Smooth muscle cell (in vitro differentiated cells): ENCODE results near the gene BANF2. TPM values are rescaled to one million over a fixed set of nuclear protein-coding genes. Genes with fewer than 3 reads are reported as not detected.

Source experiments
- DNase-seq: peaks from one replicate; lab custom pipeline; 2025; ENCODE audit not compliant: unreplicated experiment; lab: John Stamatoyannopoulos, UW
- H2AFZ ChIP-seq: fragments of 200-600 bp; sonication (generic); 2 replicates; pipeline ENCODE4 v1.6.0; 2016; ENCODE audit warnings: antibody characterized with exemption, low read depth, mild to moderate bottlenecking
- H3F3A ChIP-seq: fragments of 200-600 bp; sonication (generic); 2 replicates; pipeline ENCODE4 v1.6.0; 2017; ENCODE audit warnings: antibody characterized with exemption, low read depth
- H3K27ac ChIP-seq: fragments of 200-600 bp; sonication (generic); 2 replicates; pipeline ENCODE4 v1.5.1; 2016; ENCODE audit warnings: low read depth, mild to moderate bottlenecking
- H3K27me3 ChIP-seq: fragments of 200-600 bp; sonication (generic); 2 replicates; pipeline ENCODE4 v1.6.1; 2016; ENCODE audit warnings: low read depth, mild to moderate bottlenecking
- H3K36me3 ChIP-seq: fragments of 200-600 bp; sonication (generic); 2 replicates; pipeline ENCODE4 v1.5.1; 2016; ENCODE audit warnings: low read depth
- H3K4me1 ChIP-seq: fragments of 200-600 bp; sonication (generic); 2 replicates; pipeline ENCODE4 v1.5.1; 2016; ENCODE audit warnings: low read depth
- H3K4me2 ChIP-seq: fragments of 200-600 bp; sonication (generic); 2 replicates; pipeline ENCODE4 v1.6.0; 2016; ENCODE audit warnings: mild to moderate bottlenecking
- H3K4me3 ChIP-seq: fragments of 200-600 bp; sonication (generic); 2 replicates; pipeline ENCODE4 v1.5.1; 2016; ENCODE audit warnings: mild to moderate bottlenecking
- H3K79me2 ChIP-seq: fragments of 200-600 bp; sonication (generic); 2 replicates; pipeline ENCODE4 v1.6.0; 2016; ENCODE audit warnings: low read depth, mild to moderate bottlenecking
- H3K9ac ChIP-seq: fragments of 200-600 bp; sonication (generic); 2 replicates; pipeline ENCODE4 v1.6.0; 2016; ENCODE audit warnings: low read depth
- H3K9me3 ChIP-seq: fragments of 200-600 bp; sonication (generic); replicated peaks from 2 replicates; pipeline ENCODE4 v1.5.1; 2016; ENCODE audit warnings: low read depth
- H4K20me1 ChIP-seq: fragments of 200-600 bp; sonication (generic); 2 replicates; pipeline ENCODE4 v1.6.0; 2016; ENCODE audit warnings: low read depth
- WGBS: methylation state at CpG from one replicate; pipeline ENCODE4 v1.1.7; 2016; ENCODE audit warnings: low lambda C conversion rate; 5-methylcytosine and 5-hydroxymethylcytosine counted together
- polyA plus RNA-seq: library from polyadenylated mRNA; unstranded; fragments of >200 nt; fragmentation: Nextera tagmentation; extraction: Ambion mirVana; gene quantifications from 2 replicates; pipeline ENCODE4 v1.2.1, GENCODE V29; 2016
- total RNA-seq: library from RNA; depleted of rRNA; stranded (reverse); fragments of >200 nt; gene quantifications from 2 replicates; pipeline ENCODE4 v1.2.3, GENCODE V29; 2014
- TF ChIP-seq, protein P1 (sequence below): fragments of 200-600 bp; sonication (generic); IDR thresholded peaks from 2 replicates; pipeline ENCODE4 v1.5.1; 2017; ENCODE audit warnings: borderline replicate concordance, mild to moderate bottlenecking, antibody characterized with exemption; ENCODE audit not compliant: insufficient read depth, poor library complexity, severe bottlenecking

The BANF2 gene
- total and polyA plus RNA-seq, 2 experiments from 2014 or later: not detected

DNA sequence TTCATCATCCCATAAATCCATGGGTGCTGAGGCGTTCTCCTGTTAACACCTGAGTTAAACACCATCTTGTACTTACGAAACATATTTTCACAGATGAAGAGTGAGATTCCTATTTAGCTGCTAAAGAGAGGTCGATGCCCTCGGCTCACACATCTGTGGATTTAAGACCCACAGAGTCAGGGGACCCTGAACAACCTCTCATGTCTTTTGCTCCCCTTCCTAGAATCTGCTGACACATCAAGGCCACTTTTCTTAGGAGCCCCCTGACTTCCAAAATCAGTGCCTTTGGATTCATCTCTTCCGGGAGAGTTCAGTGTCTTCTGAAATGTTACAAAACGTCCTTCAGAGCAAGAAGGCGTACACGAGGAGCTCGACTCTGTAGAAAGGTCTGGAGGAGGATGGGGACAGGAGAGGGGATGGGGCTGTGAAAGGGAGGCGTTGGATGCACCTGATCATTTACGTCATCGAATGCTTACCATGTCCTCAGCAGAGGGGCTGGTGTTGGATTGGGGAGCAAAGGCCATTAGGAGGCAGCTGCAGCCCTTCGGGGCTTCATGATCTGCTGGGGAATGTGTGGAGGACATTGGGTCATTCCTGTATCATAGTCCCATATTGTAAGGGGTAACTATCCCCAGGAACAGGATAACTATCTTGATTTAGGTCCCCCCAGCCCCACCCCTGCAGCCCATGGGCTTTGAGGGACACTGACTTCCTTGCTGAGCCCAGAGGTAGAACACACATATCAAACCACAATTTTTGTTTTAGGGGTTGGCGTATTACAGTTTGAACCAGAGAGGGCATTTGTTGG lies 22.9 kb downstream of the BANF2 start:
- Histone ChIP-seq H3K4me3 (no peak overlapping the region), H3F3A (no peaks in the 10 kb centered on the region), H3K4me2 (no peak overlapping the region), H3K79me2 (no peaks in the 10 kb centered on the region), H3K36me3 (no peaks in the 10 kb centered on the region), H3K4me1 (no peaks in the 10 kb centered on the region), H3K27ac (no peak overlapping the region), H3K9me3 (no peaks in the 10 kb centered on the region), H2AFZ (no peak overlapping the region), H3K9ac (no peak overlapping the region), H3K27me3 (no peaks in the 10 kb centered on the region), H4K20me1 (no peaks in the 10 kb centered on the region)
- WGBS: 92% methylated on average over 14 of the region's 14 CpGs
- no peak for DNase-seq
- TF ChIP-seq, protein P1, sequence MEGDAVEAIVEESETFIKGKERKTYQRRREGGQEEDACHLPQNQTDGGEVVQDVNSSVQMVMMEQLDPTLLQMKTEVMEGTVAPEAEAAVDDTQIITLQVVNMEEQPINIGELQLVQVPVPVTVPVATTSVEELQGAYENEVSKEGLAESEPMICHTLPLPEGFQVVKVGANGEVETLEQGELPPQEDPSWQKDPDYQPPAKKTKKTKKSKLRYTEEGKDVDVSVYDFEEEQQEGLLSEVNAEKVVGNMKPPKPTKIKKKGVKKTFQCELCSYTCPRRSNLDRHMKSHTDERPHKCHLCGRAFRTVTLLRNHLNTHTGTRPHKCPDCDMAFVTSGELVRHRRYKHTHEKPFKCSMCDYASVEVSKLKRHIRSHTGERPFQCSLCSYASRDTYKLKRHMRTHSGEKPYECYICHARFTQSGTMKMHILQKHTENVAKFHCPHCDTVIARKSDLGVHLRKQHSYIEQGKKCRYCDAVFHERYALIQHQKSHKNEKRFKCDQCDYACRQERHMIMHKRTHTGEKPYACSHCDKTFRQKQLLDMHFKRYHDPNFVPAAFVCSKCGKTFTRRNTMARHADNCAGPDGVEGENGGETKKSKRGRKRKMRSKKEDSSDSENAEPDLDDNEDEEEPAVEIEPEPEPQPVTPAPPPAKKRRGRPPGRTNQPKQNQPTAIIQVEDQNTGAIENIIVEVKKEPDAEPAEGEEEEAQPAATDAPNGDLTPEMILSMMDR: no peak

- Histone ChIP-seq H3K9ac (no peak overlapping the region), H3K4me3 (no peak overlapping the region), H3K36me3 (no peaks in the 10 kb centered on the region), H4K20me1 (no peaks in the 10 kb centered on the region), H3K79me2 (no peaks in the 10 kb centered on the region), H3K4me2 (no peak overlapping the region), H2AFZ (no peak overlapping the region), H3K9me3 (no peaks in the 10 kb centered on the region), H3K27ac (no peak overlapping the region), H3F3A (no peaks in the 10 kb centered on the region), H3K4me1 (no peaks in the 10 kb centered on the region), H3K27me3 (no peaks in the 10 kb centered on the region)
- no peak for DNase-seq
- TF ChIP-seq, protein P1: no peak
- 93% methylated on average over 5 of the region's 5 CpGs for WGBS
These were observed 23.5 kb downstream of the BANF2 start for GRCh38 chr20:17723301-17723691.

DNA sequence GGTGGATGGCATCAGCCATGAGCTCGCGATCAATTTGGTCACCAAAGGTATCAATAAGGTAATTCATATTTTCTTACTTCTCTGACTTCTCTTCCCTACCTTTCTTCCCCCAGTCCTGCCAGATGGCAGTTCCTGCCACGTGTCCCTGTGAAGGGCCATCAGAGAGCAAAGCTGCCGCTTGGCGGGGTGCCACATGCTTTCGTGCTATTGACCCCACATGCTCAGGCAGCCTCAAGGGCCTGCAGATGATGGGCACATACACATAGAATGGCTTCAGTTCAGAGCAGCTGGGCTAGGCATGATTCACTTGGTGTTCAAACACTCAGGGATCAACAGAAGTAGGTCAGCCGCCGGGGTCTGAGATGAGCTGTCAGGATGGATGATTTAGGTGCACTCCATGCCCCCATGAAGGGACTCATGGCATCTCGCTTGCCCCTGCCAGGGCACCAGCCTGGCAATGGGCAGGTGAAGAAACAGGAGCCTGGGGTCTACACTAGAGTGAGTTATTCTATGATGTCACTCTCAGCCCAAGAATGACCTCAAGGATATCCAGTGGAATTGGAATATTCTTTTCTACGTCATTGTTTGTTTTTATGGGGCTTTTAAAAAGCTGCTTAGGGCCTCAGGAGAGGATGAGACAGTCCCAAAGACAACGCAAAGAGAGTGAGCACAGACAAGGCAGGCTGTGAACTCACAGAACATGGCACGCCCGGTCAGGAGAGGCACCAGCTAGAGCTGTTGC lies 25.5 kb downstream of the BANF2 start:
- Histone ChIP-seq H3K36me3 (no peaks in the 10 kb centered on the region), H3K27ac (no peak overlapping the region), H3K9me3 (no peaks in the 10 kb centered on the region), H3K4me1 (no peaks in the 10 kb centered on the region), H3K27me3 (no peaks in the 10 kb centered on the region), H3K9ac (no peak overlapping the region), H3F3A (no peaks in the 10 kb centered on the region), H3K4me3 (no peak overlapping the region), H3K79me2 (no peaks in the 10 kb centered on the region), H3K4me2 (no peak overlapping the region), H2AFZ (no peak overlapping the region), H4K20me1 (no peaks in the 10 kb centered on the region)
- DNase-seq: no peak
- 89% methylated on average over 13 of the region's 13 CpGs for WGBS
- TF ChIP-seq, protein P1: no peak
